SK-N-DZ (cell line): ENCODE data around the gene HEG1.
A peak's percentile ranks its signal among the peaks of the same experiment; 100 is the strongest.
"Not testable (repeated sequence)": the region's sequence is repeated elsewhere in the genome, so short reads cannot be mapped to it uniquely, and the experiment has no call there.

Experiments
- DNase-seq: peaks from one replicate; pipeline ENCODE4 v3.0.0-alpha.2; 2015; ENCODE audit warnings: low spot score

HEG1 gene

GRCh38 chr3:124960698-124961097 lies 95.1 kb downstream of the HEG1 start:
- no peak for DNase-seq

- peak; percentile 25 for DNase-seq
Observed at GRCh38 chr3:124960105-124960504, 95.7 kb downstream of the HEG1 start.

GRCh38 chr3:124957951-124958350 lies 97.8 kb downstream of the HEG1 start:
- not testable (repeated sequence) for DNase-seq

- DNase-seq = no peak
Observed at GRCh38 chr3:124952282-124952855, 103.4 kb downstream of the HEG1 start.

- no peak for DNase-seq
Observed at GRCh38 chr3:124951511-124952281, 104.1 kb downstream of the HEG1 start.

GRCh38 chr3:124950026-124950425 lies 105.8 kb downstream of the HEG1 start:
- DNase-seq = no peak

GRCh38 chr3:124942613-124943012 lies 113.2 kb downstream of the HEG1 start:
- no peak for DNase-seq

GRCh38 chr3:124941771-124942170 lies 114.0 kb downstream of the HEG1 start:
- no peak for DNase-seq

- DNase-seq = no peak
Observed at GRCh38 chr3:124939661-124940060, 116.1 kb downstream of the HEG1 start.

- DNase-seq = no peak
Observed at GRCh38 chr3:124938896-124939295, 116.9 kb downstream of the HEG1 start.

GRCh38 chr3:124937049-124937448 lies 118.7 kb downstream of the HEG1 start:
- no peak for DNase-seq

- no peak for DNase-seq
Observed at GRCh38 chr3:124935794-124936542, 119.8 kb downstream of the HEG1 start.

GRCh38 chr3:124935264-124935663 lies 120.5 kb downstream of the HEG1 start:
- no peak for DNase-seq

- no peak for DNase-seq
Observed at GRCh38 chr3:124934577-124934976, 121.2 kb downstream of the HEG1 start, which contains the start of gene MUC13. Gene MUC13, minus strand, starts transcription at chr3:124934751. Its CDS starts 39 bp downstream, at chr3:124934712.

GRCh38 chr3:124928333-124929202 lies 127.2 kb downstream of the HEG1 start:
- DNase-seq = peak; percentile 69

GRCh38 chr3:124927574-124928045 lies 128.2 kb downstream of the HEG1 start:
- DNase-seq = no peak

- no peak for DNase-seq
Observed at GRCh38 chr3:124926426-124927101, 129.2 kb downstream of the HEG1 start.

- no peak for DNase-seq
Observed at GRCh38 chr3:124924741-124925140, 131.1 kb downstream of the HEG1 start.

- no peak for DNase-seq
Observed at GRCh38 chr3:124923833-124924232, 132.0 kb downstream of the HEG1 start.

- DNase-seq = no peak
Observed at GRCh38 chr3:124920718-124921117, 135.1 kb downstream of the HEG1 start.

- DNase-seq = no peak
Observed at GRCh38 chr3:124919756-124920155, 136.0 kb downstream of the HEG1 start.
